Peyer's patch (tissue), 4 donors: ENCODE measurements around the gene MYMX. TPM values are rescaled to one million over a fixed set of nuclear protein-coding genes. Genes with fewer than 3 reads are reported as not detected.

Experiments
- small RNA-seq, 2 donors: library from RNA; depleted of rRNA; stranded (forward); fragments of <200 nt; gene quantifications; one replicate each; pipeline ENCODE3, GENCODE V24; 2016
- total RNA-seq, 4 donors: library from RNA; depleted of rRNA; stranded (reverse); fragments of >200 nt; gene quantifications; one replicate each; pipeline ENCODE4 v1.1.0, GENCODE V29; 2016

MYMX gene
- total RNA-seq, 4 donors from 2014 or later = not detected

Small RNA genes within 50 kb of the gene (small RNA-seq; reads per million reads assigned to genes)
- 0 reads per million in 2 donors for gene RN7SL811P

Other genes starting within 250 kb of the MYMX start
- 10 to 100 TPM; 35.5 to 51.1 (median 42.6) TPM for gene MRPL14, start 89.5 kb upstream of the MYMX start, total RNA-seq
- 10 to 100 TPM; 56.9 to 92.1 (median 81.9) TPM for gene TMEM63B, start 89.4 kb upstream of the MYMX start, total RNA-seq
- 10 to 100 TPM in 1 of 4 donors, 1 to 10 TPM in 1, under 1 TPM in 1, not detected in 1; 0.67 to 16.5 (median 4.9) TPM for gene CAPN11, start 58.1 kb upstream of the MYMX start, total RNA-seq
- 10 to 100 TPM in 3 of 4 donors, 1 to 10 TPM in 1; 4.4 to 25.6 (median 19.5) TPM for gene SLC29A1, start 6.7 kb downstream of the MYMX start, total RNA-seq
- 100 to 1,000 TPM; 181 to 330 (median 254) TPM for gene HSP90AB1, start 30.2 kb downstream of the MYMX start, total RNA-seq
- gene SLC35B2, start 40.6 kb downstream of the MYMX start, total RNA-seq = 10 to 100 TPM; 10.7 to 35.2 (median 26.5) TPM
- gene NFKBIE, start 48.6 kb downstream of the MYMX start, total RNA-seq = 10 to 100 TPM; 16.9 to 36.3 (median 24.9) TPM
- gene TMEM151B, start 53.5 kb downstream of the MYMX start, total RNA-seq = under 1 TPM in 2 of 4 donors, not detected in 2; 0.27 to 0.57 TPM
- gene AARS2, start 96.4 kb downstream of the MYMX start, total RNA-seq = 10 to 100 TPM; 31.5 to 54.7 (median 37.6) TPM
- not detected for gene SPATS1, start 125.7 kb downstream of the MYMX start, total RNA-seq
- 10 to 100 TPM in 3 of 4 donors, 1 to 10 TPM in 1; 9.9 to 23.1 (median 15.3) TPM for gene CDC5L, start 170.8 kb downstream of the MYMX start, total RNA-seq